Nephron (organoid): ENCODE results near the gene WDR76.

ENCODE experiments used
- H3K27ac Mint-ChIP-seq, 3 experiments: 2 replicates each; pipeline ENCODE4 v1.8.0; 2020; ENCODE audit warnings: mixed read lengths in 3 of 3, mild to moderate bottlenecking in 2 of 3, moderate library complexity in 1 of 3
- H3K27me3 Mint-ChIP-seq: 2 replicates; pipeline ENCODE4 v1.8.0; 2021; ENCODE audit warnings: low read depth, mild to moderate bottlenecking, moderate library complexity, mixed read lengths
- H3K36me3 Mint-ChIP-seq: 2 replicates; pipeline ENCODE4 v1.8.0; 2020; ENCODE audit warnings: low read depth, mixed read lengths
- H3K4me1 Mint-ChIP-seq: 2 replicates; pipeline ENCODE4 v1.8.0; 2020; ENCODE audit warnings: mixed read lengths
- H3K4me3 Mint-ChIP-seq, 3 experiments: 2 replicates each; pipeline ENCODE4 v1.8.0; 2020; ENCODE audit warnings: mild to moderate bottlenecking in 3 of 3, mixed read lengths in 3 of 3, moderate library complexity in 2 of 3
- H3K9me3 Mint-ChIP-seq: 2 replicates; pipeline ENCODE4 v1.8.0; 2020; ENCODE audit warnings: mixed read lengths
- CTCF ChIP-seq, 3 experiments: fragments of 200-600 bp; sonication (generic); IDR thresholded peaks; one replicate each; pipeline ENCODE4 v1.5.0; 2021; ENCODE audit warnings: antibody characterized with exemption in 3 of 3; ENCODE audit not compliant: unreplicated experiment in 3 of 3

WDR76 gene

GRCh38 chr15:43908516-43909050 lies 81.8 kb downstream of the WDR76 start:
- Mint-ChIP-seq H3K27me3 (no peaks in the 10 kb centered on the region), H3K4me3 (no peak overlapping the region), H3K36me3 (no peaks in the 10 kb centered on the region), H3K27ac (peak overlapping the region in 2 of 3 experiments; percentile 73 to 90), H3K4me1 (peaks cover 29% of the 10 kb centered on the region), H3K9me3 (no peaks in the 10 kb centered on the region)
- TF ChIP-seq CTCF (IDR thresholded peaks at IDR 0.05; ENCODE audit: unreplicated experiment in 3 of 3) = no peak

- peaks cover 42% of the 10 kb centered on the region for H3K4me1 Mint-ChIP-seq
- no peak for TF ChIP-seq CTCF (IDR thresholded peaks at IDR 0.05; ENCODE audit: unreplicated experiment in 3 of 3)
- H3K27ac Mint-ChIP-seq = peak overlapping the region in 1 of 3 experiments; percentile 63
Observed at GRCh38 chr15:43911235-43911781, 84.5 kb downstream of the WDR76 start.

GRCh38 chr15:43912208-43912607 lies 85.4 kb downstream of the WDR76 start:
- TF ChIP-seq CTCF (IDR thresholded peaks at IDR 0.05; ENCODE audit: unreplicated experiment in 3 of 3) = no peak
- Mint-ChIP-seq H3K4me1 (peaks cover 43% of the 10 kb centered on the region), H3K36me3 (no peaks in the 10 kb centered on the region), H3K27ac (peak overlapping the region in 1 of 3 experiments; percentile 45), H3K27me3 (peaks cover 4% of the 10 kb centered on the region), H3K9me3 (no peaks in the 10 kb centered on the region), H3K4me3 (no peak overlapping the region)

More at GRCh38 chr15:43911235-43911781, 84.5 kb downstream of the WDR76 start:
- H3K4me3 Mint-ChIP-seq = no peak overlapping the region
- H3K36me3 Mint-ChIP-seq = no peaks in the 10 kb centered on the region
- H3K27me3 Mint-ChIP-seq = peaks cover 4% of the 10 kb centered on the region
- no peaks in the 10 kb centered on the region for H3K9me3 Mint-ChIP-seq

GRCh38 chr15:43913026-43913780 lies 86.4 kb downstream of the WDR76 start:
- H3K27me3 Mint-ChIP-seq = peaks cover 4% of the 10 kb centered on the region
- TF ChIP-seq CTCF (IDR thresholded peaks at IDR 0.05; ENCODE audit: unreplicated experiment in 3 of 3) = no peak
- no peaks in the 10 kb centered on the region for H3K9me3 Mint-ChIP-seq
- H3K4me3 Mint-ChIP-seq = no peak overlapping the region
- H3K36me3 Mint-ChIP-seq = no peaks in the 10 kb centered on the region
- peaks cover 43% of the 10 kb centered on the region for H3K4me1 Mint-ChIP-seq
- H3K27ac Mint-ChIP-seq = no peak overlapping the region

- no peak for TF ChIP-seq CTCF (IDR thresholded peaks at IDR 0.05; ENCODE audit: unreplicated experiment in 3 of 3)
- no peaks in the 10 kb centered on the region for H3K36me3 Mint-ChIP-seq
- H3K27ac Mint-ChIP-seq = no peak overlapping the region
- no peak overlapping the region for H3K4me3 Mint-ChIP-seq
- peaks cover 41% of the 10 kb centered on the region for H3K4me1 Mint-ChIP-seq
- H3K9me3 Mint-ChIP-seq = no peaks in the 10 kb centered on the region
- peaks cover 4% of the 10 kb centered on the region for H3K27me3 Mint-ChIP-seq
Observed at GRCh38 chr15:43913941-43914340, 87.1 kb downstream of the WDR76 start.
